Panc1 (cell line): ENCODE results near the gene FEM1B.

Experiments
- CTCF ChIP-seq: fragments of 450-650 bp; IDR thresholded peaks from 2 replicates; pipeline ENCODE4 v1.5.1; 2017; ENCODE audit warnings: mild to moderate bottlenecking
- POLR2AphosphoS5 ChIP-seq: IDR thresholded peaks from 2 replicates; pipeline ENCODE4 v1.6.1; 2012; ENCODE audit warnings: mild to moderate bottlenecking, low read depth, low read length, moderate library complexity
- REST ChIP-seq, 2 experiments: IDR thresholded peaks; 2 replicates each; pipeline ENCODE4 v1.6.1; 2011 to 2012; ENCODE audit warnings: low read depth in 2 of 2, control low read depth in 1 of 2, low read length in 1 of 2, mild to moderate bottlenecking in 1 of 2, moderate library complexity in 1 of 2; ENCODE audit not compliant: insufficient read depth in 1 of 2

- TF ChIP-seq CTCF (no peak), POLR2AphosphoS5 (peak; percentile 57; the same call in 1 of the 2 replicates), REST (IDR thresholded peaks at IDR 0.05; ENCODE audit: insufficient read depth in 1 of 2, low read depth in 2 of 2, low read length in 1 of 2) (0 out of 4 replicates have a peak, but pooled peaks of 1 of the 2 experiments have one; percentile 34)
Observed at GRCh38 chr15:68229386-68230156, 48.0 kb upstream of the FEM1B start, which contains the start of gene CLN6.
